Thyroid gland (tissue), 4 donors: ENCODE data around the gene ZNF385C.

Experiments
- CTCF ChIP-seq, 6 experiments: fragments of 200-600 bp in 3 of 6; fragments of 450-650 bp in 3 of 6; sonication (generic) in 3 of 6; IDR thresholded peaks; one replicate each; pipeline ENCODE4 v1.5.1; 2016 to 2019; ENCODE audit warnings: antibody characterized with exemption in 6 of 6, mild to moderate bottlenecking in 2 of 6, inconsistent platforms in 1 of 6, moderate library complexity in 1 of 6
- POLR2A ChIP-seq, 2 donors: fragments of 450-650 bp; IDR thresholded peaks; one replicate each; pipeline ENCODE4 v1.6.1; 2017; ENCODE audit warnings: antibody characterized with exemption in 2 of 2, mild to moderate bottlenecking in 2 of 2, moderate library complexity in 1 of 2

- no peak for TF ChIP-seq POLR2A (IDR thresholded peaks at IDR 0.05)
- TF ChIP-seq CTCF (IDR thresholded peaks at IDR 0.05) = no peak
Observed at GRCh38 chr17:42038221-42038973, 59.9 kb downstream of the ZNF385C start.
